A673 (cell line): ENCODE measurements around the gene F2RL3.

Experiments used
- EZH2 ChIP-seq: fragments of 200-600 bp; sonication (generic); IDR thresholded peaks from 2 replicates; pipeline ENCODE4 v1.6.1; 2017; ENCODE audit warnings: borderline replicate concordance, low read depth, mild to moderate bottlenecking, mixed read lengths, antibody characterized with exemption, low read length; ENCODE audit not compliant: poor library complexity, severe bottlenecking
- TF ChIP-seq, protein P1 (sequence below): fragments of 300-800, 200-600 bp; sonication (generic); conservative IDR thresholded peaks from 2 replicates; pipeline ENCODE4 v1.5.1; 2017; ENCODE audit warnings: low read depth, mild to moderate bottlenecking, antibody characterized with exemption, low read length, moderate library complexity, mixed read lengths

- TF ChIP-seq, protein P1, sequence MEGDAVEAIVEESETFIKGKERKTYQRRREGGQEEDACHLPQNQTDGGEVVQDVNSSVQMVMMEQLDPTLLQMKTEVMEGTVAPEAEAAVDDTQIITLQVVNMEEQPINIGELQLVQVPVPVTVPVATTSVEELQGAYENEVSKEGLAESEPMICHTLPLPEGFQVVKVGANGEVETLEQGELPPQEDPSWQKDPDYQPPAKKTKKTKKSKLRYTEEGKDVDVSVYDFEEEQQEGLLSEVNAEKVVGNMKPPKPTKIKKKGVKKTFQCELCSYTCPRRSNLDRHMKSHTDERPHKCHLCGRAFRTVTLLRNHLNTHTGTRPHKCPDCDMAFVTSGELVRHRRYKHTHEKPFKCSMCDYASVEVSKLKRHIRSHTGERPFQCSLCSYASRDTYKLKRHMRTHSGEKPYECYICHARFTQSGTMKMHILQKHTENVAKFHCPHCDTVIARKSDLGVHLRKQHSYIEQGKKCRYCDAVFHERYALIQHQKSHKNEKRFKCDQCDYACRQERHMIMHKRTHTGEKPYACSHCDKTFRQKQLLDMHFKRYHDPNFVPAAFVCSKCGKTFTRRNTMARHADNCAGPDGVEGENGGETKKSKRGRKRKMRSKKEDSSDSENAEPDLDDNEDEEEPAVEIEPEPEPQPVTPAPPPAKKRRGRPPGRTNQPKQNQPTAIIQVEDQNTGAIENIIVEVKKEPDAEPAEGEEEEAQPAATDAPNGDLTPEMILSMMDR, result no peak
- TF ChIP-seq EZH2, result no peak
Measured at GRCh38 chr19:16889366-16889882, 625 bp downstream of the F2RL3 start.
